IMR-90 (cell line): ENCODE data around the gene MAP2. TPM values are rescaled to one million over a fixed set of nuclear protein-coding genes. Genes with fewer than 3 reads are reported as not detected.

Experiments used
- ATAC-seq: fragments of 200-7000 bp; cut with Tn5 transposase; 2 replicates; pipeline ENCODE4 v1.9.1; 2020; ENCODE audit warnings: low read depth, mild to moderate bottlenecking, moderate library complexity
- BruUV-seq: library from RNA; stranded (reverse); fragments of 400-500 nt; replicated peaks from 2 replicates; lab custom pipeline; 2021; lab: Mats Ljungman, UMichigan
- CTCF ChIA-PET: fragments of 300-600 bp; formaldehyde crosslinking; extraction: SDS; loops from one replicate; lab custom pipeline; 2021; ENCODE audit warnings: antibody characterized with exemption; lab: Yijun Ruan, JAX
- POLR2A ChIA-PET: fragments of 300-600 bp; sonication (Branson Sonifier 250); formaldehyde crosslinking; loops from one replicate; lab custom pipeline; 2022; ENCODE audit warnings: antibody characterized with exemption; ENCODE audit not compliant: unreplicated experiment; lab: Charles Lee
- DNase-seq: peaks from one replicate; pipeline ENCODE4 v3.0.0; 2013
- H2AFZ ChIP-seq: replicated peaks from 2 replicates; pipeline ENCODE3; 2013; ENCODE audit warnings: low read length, mild to moderate bottlenecking; ENCODE audit not compliant: poor library complexity
- H2AK5ac ChIP-seq: 2 replicates; pipeline ENCODE4 v1.6.1; 2013; ENCODE audit warnings: low read depth, low read length, inconsistent platforms
- H2AK9ac ChIP-seq: replicated peaks from 2 replicates; pipeline ENCODE3; 2013; ENCODE audit warnings: mild to moderate bottlenecking, low read depth, low read length, moderate library complexity; ENCODE audit not compliant: poor library complexity
- H2BK120ac ChIP-seq: 2 replicates; pipeline ENCODE4 v1.6.1; 2013; ENCODE audit warnings: low read depth, low read length, inconsistent platforms
- H2BK15ac ChIP-seq: 3 replicates; pipeline ENCODE4 v1.6.1; 2013; ENCODE audit warnings: low read depth, low read length, inconsistent platforms
- H2BK20ac ChIP-seq: 2 replicates; pipeline ENCODE4 v1.6.1; 2013; ENCODE audit warnings: low read depth, mild to moderate bottlenecking, inconsistent platforms, low read length, moderate library complexity
- H2BK5ac ChIP-seq: 2 replicates; pipeline ENCODE4 v1.6.1; 2013; ENCODE audit warnings: mild to moderate bottlenecking, low read depth, low read length, inconsistent platforms; ENCODE audit not compliant: poor library complexity, severe bottlenecking
- H3K14ac ChIP-seq: replicated peaks from 2 replicates; pipeline ENCODE4 v1.6.1; 2013; ENCODE audit warnings: low read depth, low read length, inconsistent platforms
- H3K18ac ChIP-seq: 2 replicates; pipeline ENCODE4 v1.6.1; 2013; ENCODE audit warnings: low read depth, low read length, control low read depth
- H3K23ac ChIP-seq: 2 replicates; pipeline ENCODE4 v1.6.1; 2013; ENCODE audit warnings: low read depth, low read length, inconsistent platforms
- H3K27ac ChIP-seq: 2 replicates; pipeline ENCODE4 v1.5.1; 2013; ENCODE audit warnings: mild to moderate bottlenecking, control low read depth, low read length; ENCODE audit not compliant: insufficient read depth
- H3K27me3 ChIP-seq: 2 replicates; pipeline ENCODE4 v1.6.1; 2013; ENCODE audit warnings: low read length; ENCODE audit not compliant: control insufficient read depth, insufficient read depth
- H3K36me3 ChIP-seq: 2 replicates; pipeline ENCODE4 v1.6.1; 2013; ENCODE audit warnings: low read length, mixed read lengths; ENCODE audit not compliant: control insufficient read depth, insufficient read depth
- H3K4ac ChIP-seq: 2 replicates; pipeline ENCODE4 v1.6.1; 2013; ENCODE audit warnings: low read depth, low read length, inconsistent platforms
- H3K4me1 ChIP-seq: 2 replicates; pipeline ENCODE4 v1.6.1; 2013; ENCODE audit warnings: low read length, mixed read lengths; ENCODE audit not compliant: control insufficient read depth, insufficient read depth
- H3K4me2 ChIP-seq: 2 replicates; pipeline ENCODE4 v1.6.1; 2013; ENCODE audit warnings: low read depth, mild to moderate bottlenecking, control low read depth, low read length, moderate library complexity
- H3K4me3 ChIP-seq: 2 replicates; pipeline ENCODE4 v1.5.1; 2013; ENCODE audit warnings: low read depth, mild to moderate bottlenecking, control low read depth, low read length, moderate library complexity; ENCODE audit not compliant: insufficient read depth
- H3K56ac ChIP-seq: 2 replicates; pipeline ENCODE4 v1.6.1; 2013; ENCODE audit warnings: low read length, inconsistent platforms; ENCODE audit not compliant: insufficient read depth; ENCODE audit errors: extremely low read depth
- H3K79me1 ChIP-seq, 2 experiments: 2 replicates each; pipeline ENCODE4 v1.6.1; 2013; ENCODE audit warnings: low read length in 2 of 2, inconsistent platforms in 1 of 2, low read depth in 1 of 2
- H3K9ac ChIP-seq: 2 replicates; pipeline ENCODE4 v1.6.1; 2013; ENCODE audit warnings: low read depth, low read length, control low read depth
- H3K9me1 ChIP-seq: 2 replicates; pipeline ENCODE4 v1.6.1; 2013; ENCODE audit warnings: low read length, inconsistent platforms; ENCODE audit not compliant: insufficient read depth
- H3K9me3 ChIP-seq: 2 replicates; pipeline ENCODE4 v1.6.1; 2013; ENCODE audit warnings: low read length; ENCODE audit not compliant: control insufficient read depth, insufficient read depth
- H4K20me1 ChIP-seq: 2 replicates; pipeline ENCODE4 v1.6.1; 2013; ENCODE audit warnings: low read length, inconsistent platforms; ENCODE audit not compliant: insufficient read depth
- H4K5ac ChIP-seq: 2 replicates; pipeline ENCODE4 v1.6.1; 2013; ENCODE audit warnings: mild to moderate bottlenecking, low read depth, low read length, control low read depth
- H4K8ac ChIP-seq, 2 experiments: 2 replicates each; pipeline ENCODE4 v1.6.1; 2013; ENCODE audit warnings: low read depth in 2 of 2, low read length in 2 of 2, control low read depth in 1 of 2, inconsistent platforms in 1 of 2
- H4K91ac ChIP-seq: 2 replicates; pipeline ENCODE4 v1.6.1; 2013; ENCODE audit warnings: low read depth, low read length, inconsistent platforms; ENCODE audit not compliant: insufficient read depth
- BHLHE40 ChIP-seq: fragments of 150-350 bp; IDR thresholded peaks from 2 replicates; pipeline ENCODE4 v1.6.1; 2016; ENCODE audit warnings: mild to moderate bottlenecking, low read depth, low read length
- CEBPB ChIP-seq: IDR thresholded peaks from 2 replicates; pipeline ENCODE4 v1.6.1; 2012; ENCODE audit warnings: low read depth, low read length, improper control_type of control experiment
- CHD1 ChIP-seq: IDR thresholded peaks from 2 replicates; pipeline ENCODE4 v1.6.1; 2012; ENCODE audit warnings: low read depth, low read length, improper control_type of control experiment
- FOS ChIP-seq: fragments of 150-350 bp; IDR thresholded peaks from 2 replicates; pipeline ENCODE4 v1.6.1; 2016; ENCODE audit warnings: low read depth, low read length
- MAFK ChIP-seq: IDR thresholded peaks from 2 replicates; pipeline ENCODE4 v1.6.1; 2012; ENCODE audit warnings: low read depth, low read length, improper control_type of control experiment
- MAZ ChIP-seq: IDR thresholded peaks from 2 replicates; pipeline ENCODE4 v1.6.1; 2012; ENCODE audit warnings: low read depth, mild to moderate bottlenecking, low read length, improper control_type of control experiment, moderate library complexity, borderline replicate concordance
- MXI1 ChIP-seq: IDR thresholded peaks from 2 replicates; pipeline ENCODE4 v1.6.1; 2012; ENCODE audit warnings: low read depth, mild to moderate bottlenecking, low read length, moderate library complexity, borderline replicate concordance
- NFE2L2 ChIP-seq: fragments of 150-350 bp; IDR thresholded peaks from 2 replicates; pipeline ENCODE4 v1.6.1; 2016; ENCODE audit warnings: low read depth, mild to moderate bottlenecking, low read length
- POLR2A ChIP-seq: IDR thresholded peaks from 2 replicates; pipeline ENCODE4 v1.6.1; 2012; ENCODE audit warnings: mild to moderate bottlenecking, low read depth, low read length
- RAD21 ChIP-seq: IDR thresholded peaks from 2 replicates; pipeline ENCODE4 v1.6.1; 2012; ENCODE audit warnings: low read length, improper control_type of control experiment
- RCOR1 ChIP-seq: IDR thresholded peaks from 2 replicates; pipeline ENCODE4 v1.6.1; 2012; ENCODE audit warnings: mild to moderate bottlenecking, low read length, improper control_type of control experiment; ENCODE audit not compliant: insufficient replicate concordance
- RFX5 ChIP-seq: IDR thresholded peaks from 2 replicates; pipeline ENCODE4 v1.8.0; 2012; ENCODE audit warnings: low read depth, mild to moderate bottlenecking, low read length, moderate library complexity
- SMC3 ChIP-seq: fragments of 150-350 bp; IDR thresholded peaks from 2 replicates; pipeline ENCODE4 v1.6.1; 2016; ENCODE audit warnings: low read depth, mild to moderate bottlenecking, antibody characterized with exemption, low read length, moderate library complexity
- dilution Hi-C: fragments of 300-500 bp; cut with HindIII; formaldehyde crosslinking; loops from one replicate; pipeline ENCODE4 v1.14.3; 2018; ENCODE audit warnings: low sequenced_read_pairs; ENCODE audit not compliant: unreplicated experiment
- in situ Hi-C: fragments of 300-500 bp; cut with MboI; formaldehyde crosslinking; loops from 3 replicates; pipeline ENCODE4 v1.14.3; 2019; ENCODE audit warnings: low sequenced_read_pairs, inconsistent platforms, mixed read lengths
- intact Hi-C: fragments of 100-400 bp; cut with micrococcal nuclease; formaldehyde crosslinking; loops from 2 replicates; pipeline ENCODE4 v1.10.0; 2022
- polyA plus RNA-seq, 3 experiments: library from polyadenylated mRNA; depleted of rRNA; stranded (reverse); fragments of >200 nt; gene quantifications; 2 replicates each; pipeline ENCODE4 v1.2.3, GENCODE V29; 2012; ENCODE audit warnings: low replicate concordance in 1 of 3
- total RNA-seq: library from RNA; depleted of rRNA; stranded (reverse); fragments of >200 nt; gene quantifications from 2 replicates; pipeline ENCODE4 v1.2.3, GENCODE V29; 2012
- TF ChIP-seq, protein P1 (sequence below): fragments of 150-350 bp; IDR thresholded peaks from 2 replicates; pipeline ENCODE4 v1.6.1; 2016; ENCODE audit warnings: low read depth, mild to moderate bottlenecking, low read length, moderate library complexity, borderline replicate concordance
- TF ChIP-seq, protein P2 (sequence below): conservative IDR thresholded peaks from 2 replicates; pipeline ENCODE4 v1.5.1; 2012; ENCODE audit warnings: mild to moderate bottlenecking, low read depth, low read length, improper control_type of control experiment
- TF ChIP-seq, protein P3 (sequence below): fragments of 150-350 bp; IDR thresholded peaks from 2 replicates; pipeline ENCODE4 v1.6.1; 2017; ENCODE audit warnings: mild to moderate bottlenecking, antibody characterized with exemption, low read length, low read depth

The MAP2 gene
- total and polyA plus RNA-seq, 2 of the 4 experiments (the other 2 are of a cell fraction): 0.29 to 0.36 TPM

DNA sequence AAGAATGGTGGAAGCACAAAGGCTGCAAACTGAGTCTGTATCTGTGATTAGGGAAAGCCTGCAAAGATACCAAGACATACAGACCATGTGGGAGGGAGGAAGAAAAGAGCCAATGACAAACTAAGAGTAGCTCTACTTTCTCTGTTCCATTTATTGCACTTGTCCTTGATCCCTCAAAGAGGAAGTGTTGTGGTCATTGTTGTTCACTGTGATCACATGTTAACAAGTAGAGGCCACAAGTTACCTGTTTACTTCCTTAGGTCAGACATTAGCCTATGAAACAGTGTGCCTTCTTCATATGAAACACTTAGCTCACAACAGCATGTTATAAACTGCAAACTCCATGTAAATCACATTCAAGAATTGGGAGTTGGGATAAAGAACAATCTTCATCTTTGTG is 32.6 kb downstream of the MAP2 start:
- no peak for DNase-seq
- Histone ChIP-seq H4K91ac (no peak overlapping the region), H3K9me3 (no peaks in the 10 kb centered on the region), H3K27ac (no peak overlapping the region), H3K9ac (no peak overlapping the region), H2AK9ac (no peak overlapping the region), H2BK5ac (no peak overlapping the region), H4K8ac (no peak overlapping the region), H3K23ac (no peak overlapping the region), H3K4me3 (no peak overlapping the region), H3K4me1 (no peaks in the 10 kb centered on the region), H3K18ac (no peak overlapping the region), H3K27me3 (no peaks in the 10 kb centered on the region), H2BK15ac (no peak overlapping the region), H4K5ac (no peak overlapping the region), H2AK5ac (no peak overlapping the region), H3K4me2 (no peak overlapping the region), H2BK20ac (no peak overlapping the region), H3K14ac (no peak overlapping the region), H3K79me1 (no peaks in the 10 kb centered on the region), H3K9me1 (no peaks in the 10 kb centered on the region), H3K56ac (no peak overlapping the region), H4K20me1 (no peaks in the 10 kb centered on the region), H3K36me3 (no peaks in the 10 kb centered on the region), H3K4ac (no peak overlapping the region), H2BK120ac (no peak overlapping the region), H2AFZ (no peak overlapping the region)
- in situ Hi-C loops: no loop called here
- ChIA-PET POLR2A (no interaction called here), CTCF (no interaction called here)
- dilution Hi-C loops: no loop called here
- ATAC-seq: no peak
- TF ChIP-seq BHLHE40: no peak
- no peak for TF ChIP-seq FOS
- no peak for TF ChIP-seq RFX5
- no peak for TF ChIP-seq RAD21
- no peak for TF ChIP-seq MAZ
- TF ChIP-seq, protein P1, sequence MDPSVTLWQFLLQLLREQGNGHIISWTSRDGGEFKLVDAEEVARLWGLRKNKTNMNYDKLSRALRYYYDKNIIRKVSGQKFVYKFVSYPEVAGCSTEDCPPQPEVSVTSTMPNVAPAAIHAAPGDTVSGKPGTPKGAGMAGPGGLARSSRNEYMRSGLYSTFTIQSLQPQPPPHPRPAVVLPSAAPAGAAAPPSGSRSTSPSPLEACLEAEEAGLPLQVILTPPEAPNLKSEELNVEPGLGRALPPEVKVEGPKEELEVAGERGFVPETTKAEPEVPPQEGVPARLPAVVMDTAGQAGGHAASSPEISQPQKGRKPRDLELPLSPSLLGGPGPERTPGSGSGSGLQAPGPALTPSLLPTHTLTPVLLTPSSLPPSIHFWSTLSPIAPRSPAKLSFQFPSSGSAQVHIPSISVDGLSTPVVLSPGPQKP: no peak
- no peak for TF ChIP-seq CHD1
- no peak for TF ChIP-seq NFE2L2
- no peak for TF ChIP-seq POLR2A
- TF ChIP-seq, protein P2, sequence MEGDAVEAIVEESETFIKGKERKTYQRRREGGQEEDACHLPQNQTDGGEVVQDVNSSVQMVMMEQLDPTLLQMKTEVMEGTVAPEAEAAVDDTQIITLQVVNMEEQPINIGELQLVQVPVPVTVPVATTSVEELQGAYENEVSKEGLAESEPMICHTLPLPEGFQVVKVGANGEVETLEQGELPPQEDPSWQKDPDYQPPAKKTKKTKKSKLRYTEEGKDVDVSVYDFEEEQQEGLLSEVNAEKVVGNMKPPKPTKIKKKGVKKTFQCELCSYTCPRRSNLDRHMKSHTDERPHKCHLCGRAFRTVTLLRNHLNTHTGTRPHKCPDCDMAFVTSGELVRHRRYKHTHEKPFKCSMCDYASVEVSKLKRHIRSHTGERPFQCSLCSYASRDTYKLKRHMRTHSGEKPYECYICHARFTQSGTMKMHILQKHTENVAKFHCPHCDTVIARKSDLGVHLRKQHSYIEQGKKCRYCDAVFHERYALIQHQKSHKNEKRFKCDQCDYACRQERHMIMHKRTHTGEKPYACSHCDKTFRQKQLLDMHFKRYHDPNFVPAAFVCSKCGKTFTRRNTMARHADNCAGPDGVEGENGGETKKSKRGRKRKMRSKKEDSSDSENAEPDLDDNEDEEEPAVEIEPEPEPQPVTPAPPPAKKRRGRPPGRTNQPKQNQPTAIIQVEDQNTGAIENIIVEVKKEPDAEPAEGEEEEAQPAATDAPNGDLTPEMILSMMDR: no peak
- TF ChIP-seq, protein P3, sequence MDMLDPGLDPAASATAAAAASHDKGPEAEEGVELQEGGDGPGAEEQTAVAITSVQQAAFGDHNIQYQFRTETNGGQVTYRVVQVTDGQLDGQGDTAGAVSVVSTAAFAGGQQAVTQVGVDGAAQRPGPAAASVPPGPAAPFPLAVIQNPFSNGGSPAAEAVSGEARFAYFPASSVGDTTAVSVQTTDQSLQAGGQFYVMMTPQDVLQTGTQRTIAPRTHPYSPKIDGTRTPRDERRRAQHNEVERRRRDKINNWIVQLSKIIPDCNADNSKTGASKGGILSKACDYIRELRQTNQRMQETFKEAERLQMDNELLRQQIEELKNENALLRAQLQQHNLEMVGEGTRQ: no peak
- no peak for TF ChIP-seq SMC3
- TF ChIP-seq CEBPB: no peak
- no peak for TF ChIP-seq MXI1
- no peak for TF ChIP-seq RCOR1
- TF ChIP-seq MAFK: no peak
- intact Hi-C loops: no loop called here
- BruUV-seq: no TSS peak
